HepG2 (cell line): ENCODE measurements around the gene DDX31.

ENCODE experiments used
- ZBTB8A ChIP-seq: sonication (generic); formaldehyde crosslinking; IDR thresholded peaks from 2 replicates; pipeline ENCODE4 v1.4.0; 2020; ENCODE audit warnings: mild to moderate bottlenecking, low read depth, missing genetic modification reagents, borderline replicate concordance
- ZNF777 ChIP-seq: sonication (generic); formaldehyde crosslinking; IDR thresholded peaks from 2 replicates; pipeline ENCODE4 v1.4.0; 2020; ENCODE audit warnings: missing genetic modification reagents
- TF ChIP-seq, protein P1 (sequence below): sonication (generic); formaldehyde crosslinking; IDR thresholded peaks from 2 replicates; pipeline ENCODE4 v1.5.0; 2020; ENCODE audit warnings: mild to moderate bottlenecking, missing genetic modification reagents, moderate library complexity

DNA sequence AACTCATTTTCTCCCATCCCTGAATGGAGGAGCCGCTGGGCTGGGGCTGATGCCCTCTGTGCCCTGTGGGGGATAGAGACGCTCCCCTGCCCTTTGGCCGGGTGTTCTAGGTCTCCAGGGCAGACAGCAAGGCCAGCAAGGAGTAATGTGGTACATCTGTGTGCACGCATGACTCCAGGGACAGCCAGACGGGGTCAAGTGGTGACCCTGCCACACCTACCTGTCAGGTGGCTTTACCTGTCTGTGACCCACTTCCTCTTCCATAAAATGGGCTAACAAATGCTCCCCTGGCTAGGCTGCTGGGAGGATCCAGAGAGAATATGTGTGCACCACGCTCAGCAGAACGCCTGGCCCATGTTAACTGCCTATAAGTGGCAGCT is 122.7 kb downstream of the DDX31 start:
- TF ChIP-seq ZNF777 (CRISPR knock-in tag) (no peak), ZBTB8A (CRISPR knock-in tag) (no peak)
- TF ChIP-seq, protein P1, sequence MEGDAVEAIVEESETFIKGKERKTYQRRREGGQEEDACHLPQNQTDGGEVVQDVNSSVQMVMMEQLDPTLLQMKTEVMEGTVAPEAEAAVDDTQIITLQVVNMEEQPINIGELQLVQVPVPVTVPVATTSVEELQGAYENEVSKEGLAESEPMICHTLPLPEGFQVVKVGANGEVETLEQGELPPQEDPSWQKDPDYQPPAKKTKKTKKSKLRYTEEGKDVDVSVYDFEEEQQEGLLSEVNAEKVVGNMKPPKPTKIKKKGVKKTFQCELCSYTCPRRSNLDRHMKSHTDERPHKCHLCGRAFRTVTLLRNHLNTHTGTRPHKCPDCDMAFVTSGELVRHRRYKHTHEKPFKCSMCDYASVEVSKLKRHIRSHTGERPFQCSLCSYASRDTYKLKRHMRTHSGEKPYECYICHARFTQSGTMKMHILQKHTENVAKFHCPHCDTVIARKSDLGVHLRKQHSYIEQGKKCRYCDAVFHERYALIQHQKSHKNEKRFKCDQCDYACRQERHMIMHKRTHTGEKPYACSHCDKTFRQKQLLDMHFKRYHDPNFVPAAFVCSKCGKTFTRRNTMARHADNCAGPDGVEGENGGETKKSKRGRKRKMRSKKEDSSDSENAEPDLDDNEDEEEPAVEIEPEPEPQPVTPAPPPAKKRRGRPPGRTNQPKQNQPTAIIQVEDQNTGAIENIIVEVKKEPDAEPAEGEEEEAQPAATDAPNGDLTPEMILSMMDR (CRISPR knock-in tag), result no peak
